Gastroesophageal sphincter (tissue), 3 donors: ENCODE data around the gene SLC25A13.

Source experiments
- EP300 ChIP-seq: sonication (generic); formaldehyde crosslinking; IDR thresholded peaks from one replicate; pipeline ENCODE4 v1.6.1; 2017; ENCODE audit warnings: antibody characterized with exemption, mild to moderate bottlenecking
- POLR2A ChIP-seq, 2 donors: fragments of 450-650 bp; IDR thresholded peaks; one replicate each; pipeline ENCODE4 v1.6.1; 2017; ENCODE audit warnings: antibody characterized with exemption in 2 of 2, mild to moderate bottlenecking in 2 of 2, moderate library complexity in 1 of 2
- POLR2AphosphoS5 ChIP-seq: sonication (generic); formaldehyde crosslinking; IDR thresholded peaks from one replicate; pipeline ENCODE4 v1.6.1; 2017; ENCODE audit warnings: antibody characterized with exemption
- TF ChIP-seq, protein P1 (sequence below), 4 experiments: fragments of 200-600 bp in 2 of 4; fragments of 450-650 bp in 2 of 4; sonication (generic) in 1 of 4; IDR thresholded peaks; one replicate each; pipeline ENCODE4 v1.5.1; 2017 to 2019; ENCODE audit warnings: antibody characterized with exemption in 4 of 4, mild to moderate bottlenecking in 2 of 4, moderate library complexity in 2 of 4

GRCh38 chr7:96205665-96206064, 116.2 kb downstream of the SLC25A13 start:
- TF ChIP-seq POLR2A (IDR thresholded peaks at IDR 0.05) (no peak), POLR2AphosphoS5 (no peak), EP300 (no peak)
- TF ChIP-seq, protein P1, sequence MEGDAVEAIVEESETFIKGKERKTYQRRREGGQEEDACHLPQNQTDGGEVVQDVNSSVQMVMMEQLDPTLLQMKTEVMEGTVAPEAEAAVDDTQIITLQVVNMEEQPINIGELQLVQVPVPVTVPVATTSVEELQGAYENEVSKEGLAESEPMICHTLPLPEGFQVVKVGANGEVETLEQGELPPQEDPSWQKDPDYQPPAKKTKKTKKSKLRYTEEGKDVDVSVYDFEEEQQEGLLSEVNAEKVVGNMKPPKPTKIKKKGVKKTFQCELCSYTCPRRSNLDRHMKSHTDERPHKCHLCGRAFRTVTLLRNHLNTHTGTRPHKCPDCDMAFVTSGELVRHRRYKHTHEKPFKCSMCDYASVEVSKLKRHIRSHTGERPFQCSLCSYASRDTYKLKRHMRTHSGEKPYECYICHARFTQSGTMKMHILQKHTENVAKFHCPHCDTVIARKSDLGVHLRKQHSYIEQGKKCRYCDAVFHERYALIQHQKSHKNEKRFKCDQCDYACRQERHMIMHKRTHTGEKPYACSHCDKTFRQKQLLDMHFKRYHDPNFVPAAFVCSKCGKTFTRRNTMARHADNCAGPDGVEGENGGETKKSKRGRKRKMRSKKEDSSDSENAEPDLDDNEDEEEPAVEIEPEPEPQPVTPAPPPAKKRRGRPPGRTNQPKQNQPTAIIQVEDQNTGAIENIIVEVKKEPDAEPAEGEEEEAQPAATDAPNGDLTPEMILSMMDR (IDR thresholded peaks at IDR 0.05): no peak
